IMR-90 (cell line): Measurements from ENCODE around the gene AKIP1. TPM values are rescaled to one million over a fixed set of nuclear protein-coding genes. Genes with fewer than 3 reads are reported as not detected.

Experiments used
- ATAC-seq: fragments of 200-7000 bp; cut with Tn5 transposase; 2 replicates; pipeline ENCODE4 v1.9.1; 2020; ENCODE audit warnings: low read depth, mild to moderate bottlenecking, moderate library complexity
- BruUV-seq: library from RNA; stranded (reverse); fragments of 400-500 nt; replicated peaks from 2 replicates; lab custom pipeline; 2021; lab: Mats Ljungman, UMichigan
- CTCF ChIA-PET: fragments of 300-600 bp; formaldehyde crosslinking; extraction: SDS; loops from one replicate; lab custom pipeline; 2021; ENCODE audit warnings: antibody characterized with exemption; lab: Yijun Ruan, JAX
- POLR2A ChIA-PET: fragments of 300-600 bp; sonication (Branson Sonifier 250); formaldehyde crosslinking; loops from one replicate; lab custom pipeline; 2022; ENCODE audit warnings: antibody characterized with exemption; ENCODE audit not compliant: unreplicated experiment; lab: Charles Lee
- DNase-seq: peaks from one replicate; pipeline ENCODE4 v3.0.0; 2013
- H2AFZ ChIP-seq: replicated peaks from 2 replicates; pipeline ENCODE3; 2013; ENCODE audit warnings: low read length, mild to moderate bottlenecking; ENCODE audit not compliant: poor library complexity
- H2AK5ac ChIP-seq: 2 replicates; pipeline ENCODE4 v1.6.1; 2013; ENCODE audit warnings: low read depth, low read length, inconsistent platforms
- H2AK9ac ChIP-seq: replicated peaks from 2 replicates; pipeline ENCODE3; 2013; ENCODE audit warnings: mild to moderate bottlenecking, low read depth, low read length, moderate library complexity; ENCODE audit not compliant: poor library complexity
- H2BK120ac ChIP-seq: 2 replicates; pipeline ENCODE4 v1.6.1; 2013; ENCODE audit warnings: low read depth, low read length, inconsistent platforms
- H2BK15ac ChIP-seq: 3 replicates; pipeline ENCODE4 v1.6.1; 2013; ENCODE audit warnings: low read depth, low read length, inconsistent platforms
- H2BK20ac ChIP-seq: 2 replicates; pipeline ENCODE4 v1.6.1; 2013; ENCODE audit warnings: low read depth, mild to moderate bottlenecking, inconsistent platforms, low read length, moderate library complexity
- H2BK5ac ChIP-seq: 2 replicates; pipeline ENCODE4 v1.6.1; 2013; ENCODE audit warnings: mild to moderate bottlenecking, low read depth, low read length, inconsistent platforms; ENCODE audit not compliant: poor library complexity, severe bottlenecking
- H3K14ac ChIP-seq: replicated peaks from 2 replicates; pipeline ENCODE4 v1.6.1; 2013; ENCODE audit warnings: low read depth, low read length, inconsistent platforms
- H3K18ac ChIP-seq: 2 replicates; pipeline ENCODE4 v1.6.1; 2013; ENCODE audit warnings: low read depth, low read length, control low read depth
- H3K23ac ChIP-seq: 2 replicates; pipeline ENCODE4 v1.6.1; 2013; ENCODE audit warnings: low read depth, low read length, inconsistent platforms
- H3K27ac ChIP-seq: 2 replicates; pipeline ENCODE4 v1.5.1; 2013; ENCODE audit warnings: mild to moderate bottlenecking, control low read depth, low read length; ENCODE audit not compliant: insufficient read depth
- H3K27me3 ChIP-seq: 2 replicates; pipeline ENCODE4 v1.6.1; 2013; ENCODE audit warnings: low read length; ENCODE audit not compliant: control insufficient read depth, insufficient read depth
- H3K36me3 ChIP-seq: 2 replicates; pipeline ENCODE4 v1.6.1; 2013; ENCODE audit warnings: low read length, mixed read lengths; ENCODE audit not compliant: control insufficient read depth, insufficient read depth
- H3K4ac ChIP-seq: 2 replicates; pipeline ENCODE4 v1.6.1; 2013; ENCODE audit warnings: low read depth, low read length, inconsistent platforms
- H3K4me1 ChIP-seq: 2 replicates; pipeline ENCODE4 v1.6.1; 2013; ENCODE audit warnings: low read length, mixed read lengths; ENCODE audit not compliant: control insufficient read depth, insufficient read depth
- H3K4me2 ChIP-seq: 2 replicates; pipeline ENCODE4 v1.6.1; 2013; ENCODE audit warnings: low read depth, mild to moderate bottlenecking, control low read depth, low read length, moderate library complexity
- H3K4me3 ChIP-seq: 2 replicates; pipeline ENCODE4 v1.5.1; 2013; ENCODE audit warnings: low read depth, mild to moderate bottlenecking, control low read depth, low read length, moderate library complexity; ENCODE audit not compliant: insufficient read depth
- H3K56ac ChIP-seq: 2 replicates; pipeline ENCODE4 v1.6.1; 2013; ENCODE audit warnings: low read length, inconsistent platforms; ENCODE audit not compliant: insufficient read depth; ENCODE audit errors: extremely low read depth
- H3K79me1 ChIP-seq, 2 experiments: 2 replicates each; pipeline ENCODE4 v1.6.1; 2013; ENCODE audit warnings: low read length in 2 of 2, inconsistent platforms in 1 of 2, low read depth in 1 of 2
- H3K9ac ChIP-seq: 2 replicates; pipeline ENCODE4 v1.6.1; 2013; ENCODE audit warnings: low read depth, low read length, control low read depth
- H3K9me1 ChIP-seq: 2 replicates; pipeline ENCODE4 v1.6.1; 2013; ENCODE audit warnings: low read length, inconsistent platforms; ENCODE audit not compliant: insufficient read depth
- H3K9me3 ChIP-seq: 2 replicates; pipeline ENCODE4 v1.6.1; 2013; ENCODE audit warnings: low read length; ENCODE audit not compliant: control insufficient read depth, insufficient read depth
- H4K20me1 ChIP-seq: 2 replicates; pipeline ENCODE4 v1.6.1; 2013; ENCODE audit warnings: low read length, inconsistent platforms; ENCODE audit not compliant: insufficient read depth
- H4K5ac ChIP-seq: 2 replicates; pipeline ENCODE4 v1.6.1; 2013; ENCODE audit warnings: mild to moderate bottlenecking, low read depth, low read length, control low read depth
- H4K8ac ChIP-seq, 2 experiments: 2 replicates each; pipeline ENCODE4 v1.6.1; 2013; ENCODE audit warnings: low read depth in 2 of 2, low read length in 2 of 2, control low read depth in 1 of 2, inconsistent platforms in 1 of 2
- H4K91ac ChIP-seq: 2 replicates; pipeline ENCODE4 v1.6.1; 2013; ENCODE audit warnings: low read depth, low read length, inconsistent platforms; ENCODE audit not compliant: insufficient read depth
- BHLHE40 ChIP-seq: fragments of 150-350 bp; IDR thresholded peaks from 2 replicates; pipeline ENCODE4 v1.6.1; 2016; ENCODE audit warnings: mild to moderate bottlenecking, low read depth, low read length
- CEBPB ChIP-seq: IDR thresholded peaks from 2 replicates; pipeline ENCODE4 v1.6.1; 2012; ENCODE audit warnings: low read depth, low read length, improper control_type of control experiment
- CHD1 ChIP-seq: IDR thresholded peaks from 2 replicates; pipeline ENCODE4 v1.6.1; 2012; ENCODE audit warnings: low read depth, low read length, improper control_type of control experiment
- MAZ ChIP-seq: IDR thresholded peaks from 2 replicates; pipeline ENCODE4 v1.6.1; 2012; ENCODE audit warnings: low read depth, mild to moderate bottlenecking, low read length, improper control_type of control experiment, moderate library complexity, borderline replicate concordance
- POLR2A ChIP-seq: IDR thresholded peaks from 2 replicates; pipeline ENCODE4 v1.6.1; 2012; ENCODE audit warnings: mild to moderate bottlenecking, low read depth, low read length
- RCOR1 ChIP-seq: IDR thresholded peaks from 2 replicates; pipeline ENCODE4 v1.6.1; 2012; ENCODE audit warnings: mild to moderate bottlenecking, low read length, improper control_type of control experiment; ENCODE audit not compliant: insufficient replicate concordance
- USF2 ChIP-seq: fragments of 150-350 bp; IDR thresholded peaks from 2 replicates; pipeline ENCODE4 v1.6.1; 2017; ENCODE audit warnings: mild to moderate bottlenecking, antibody characterized with exemption, low read length, low read depth
- whole genome bisulfite sequencing, 2 experiments: methylation state at CpG; one replicate each; pipeline versions ENCODE4 v1.1.5 to v1.1.7; 2013; ENCODE audit warnings: missing lambda C conversion rate in 2 of 2; ENCODE audit not compliant: insufficient read length in 1 of 2; ENCODE audit errors: extremely low coverage in 2 of 2; 5-methylcytosine and 5-hydroxymethylcytosine counted together
- dilution Hi-C: fragments of 300-500 bp; cut with HindIII; formaldehyde crosslinking; loops from one replicate; pipeline ENCODE4 v1.14.3; 2018; ENCODE audit warnings: low sequenced_read_pairs; ENCODE audit not compliant: unreplicated experiment
- in situ Hi-C: fragments of 300-500 bp; cut with MboI; formaldehyde crosslinking; loops from 3 replicates; pipeline ENCODE4 v1.14.3; 2019; ENCODE audit warnings: low sequenced_read_pairs, inconsistent platforms, mixed read lengths
- intact Hi-C: fragments of 100-400 bp; cut with micrococcal nuclease; formaldehyde crosslinking; loops from 2 replicates; pipeline ENCODE4 v1.10.0; 2022
- polyA plus RNA-seq, 3 experiments: library from polyadenylated mRNA; depleted of rRNA; stranded (reverse); fragments of >200 nt; gene quantifications; 2 replicates each; pipeline ENCODE4 v1.2.3, GENCODE V29; 2012; ENCODE audit warnings: low replicate concordance in 1 of 3
- total RNA-seq: library from RNA; depleted of rRNA; stranded (reverse); fragments of >200 nt; gene quantifications from 2 replicates; pipeline ENCODE4 v1.2.3, GENCODE V29; 2012
- TF ChIP-seq, protein P1 (sequence below): fragments of 150-350 bp; IDR thresholded peaks from 2 replicates; pipeline ENCODE4 v1.6.1; 2016; ENCODE audit warnings: low read depth, mild to moderate bottlenecking, low read length, moderate library complexity, borderline replicate concordance

The AKIP1 gene
- total and polyA plus RNA-seq, 2 of the 4 experiments (the other 2 are of a cell fraction): 33.9 to 36.0 TPM

DNA sequence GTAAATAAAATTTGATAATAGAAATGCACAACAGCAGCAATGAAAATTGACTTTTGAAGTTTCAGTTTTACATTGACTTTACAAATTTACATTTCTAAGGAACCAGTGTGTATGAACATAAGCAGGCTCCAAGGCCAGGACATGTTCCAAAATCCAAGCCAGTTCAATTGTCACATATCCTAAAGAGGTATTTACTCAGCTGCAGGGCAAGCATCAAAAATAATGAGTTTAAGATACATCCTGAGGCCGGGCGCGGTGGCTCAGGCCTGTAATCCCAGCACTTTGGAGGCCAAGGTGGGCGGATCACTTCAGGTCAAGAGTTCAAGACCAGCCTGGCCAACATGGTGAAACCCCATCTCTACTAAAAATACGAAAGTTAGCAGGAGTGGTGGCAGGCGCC lies 39.0 kb upstream of the AKIP1 start (continued):
- TF ChIP-seq POLR2A (no peak), USF2 (no peak), CEBPB (no peak)

- no peaks in the 10 kb centered on the region for H3K9me3 ChIP-seq
- peak overlapping the region in 1 of 2 experiments; percentile 49; a peak in 2 of 4 replicates for H4K8ac ChIP-seq
- no CpG with 5 or more reads among the region's 6 CpGs for WGBS, 2 experiments
- no peak overlapping the region for H2BK20ac ChIP-seq
- H3K9ac ChIP-seq: no peak overlapping the region; the same call in 1 of the 2 replicates
- no peak overlapping the region for H2BK120ac ChIP-seq
- CTCF ChIA-PET: interaction anchor here (1.0 kb wide), 1 partner anchor 9 kb away, joined by 3 read pairs; no protein-coding TSS in a partner anchor
- DNase-seq: no peak
- no peak overlapping the region for H3K18ac ChIP-seq
- H3K4me3 ChIP-seq: no peak overlapping the region
- no peak overlapping the region for H3K14ac ChIP-seq
- H4K5ac ChIP-seq: no peak overlapping the region
- H3K23ac ChIP-seq: no peak overlapping the region
- H2AFZ ChIP-seq: no peak overlapping the region
- H2BK15ac ChIP-seq: peak overlapping the region; percentile 60; the same call in 1 of the 3 replicates
- TF ChIP-seq, protein P1, sequence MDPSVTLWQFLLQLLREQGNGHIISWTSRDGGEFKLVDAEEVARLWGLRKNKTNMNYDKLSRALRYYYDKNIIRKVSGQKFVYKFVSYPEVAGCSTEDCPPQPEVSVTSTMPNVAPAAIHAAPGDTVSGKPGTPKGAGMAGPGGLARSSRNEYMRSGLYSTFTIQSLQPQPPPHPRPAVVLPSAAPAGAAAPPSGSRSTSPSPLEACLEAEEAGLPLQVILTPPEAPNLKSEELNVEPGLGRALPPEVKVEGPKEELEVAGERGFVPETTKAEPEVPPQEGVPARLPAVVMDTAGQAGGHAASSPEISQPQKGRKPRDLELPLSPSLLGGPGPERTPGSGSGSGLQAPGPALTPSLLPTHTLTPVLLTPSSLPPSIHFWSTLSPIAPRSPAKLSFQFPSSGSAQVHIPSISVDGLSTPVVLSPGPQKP: no peak
- TF ChIP-seq MAZ (no peak), CEBPB (no peak), RCOR1 (no peak), BHLHE40 (no peak), CHD1 (no peak)
- H2BK5ac ChIP-seq: no peak overlapping the region
- no peaks in the 10 kb centered on the region for H4K20me1 ChIP-seq
- peak overlapping the region; percentile 78; the same call in 1 of the 2 replicates for H3K4me2 ChIP-seq
- no peak overlapping the region for H3K4ac ChIP-seq
- no peak overlapping the region for H2AK9ac ChIP-seq
- no peaks in the 10 kb centered on the region for H3K9me1 ChIP-seq
- H3K79me1 ChIP-seq: peaks cover 0 to 19% of the 10 kb centered on the region in 2 experiments; a peak in 3 of 4 replicates
- dilution Hi-C loops: no loop called here
- no peak overlapping the region for H4K91ac ChIP-seq
- no peak overlapping the region for H3K27ac ChIP-seq
- H3K36me3 ChIP-seq: no peaks in the 10 kb centered on the region
- in situ Hi-C loops: no loop called here
- no TSS peak for BruUV-seq
- intact Hi-C loops: loop anchor here (5.0 kb wide), 3 partner anchors 33 to 157 kb away; partner anchors contain the start of gene TMEM9B
- ATAC-seq: no peak
- H3K56ac ChIP-seq: no peak overlapping the region
- H2AK5ac ChIP-seq: peak overlapping the region; percentile 23; the same call in 1 of the 2 replicates
- POLR2A ChIA-PET: interaction anchor here (0.5 kb wide), 1 partner anchor 37 kb away, joined by 3 read pairs; the partner anchor contains the start of gene AKIP1
- no peaks in the 10 kb centered on the region for H3K27me3 ChIP-seq
- peaks cover 5% of the 10 kb centered on the region for H3K4me1 ChIP-seq
These were observed 37.1 kb upstream of the AKIP1 start for GRCh38 chr11:8873741-8874405.
